Frontal cortex (tissue), 4 donors: ENCODE measurements around the gene DYRK2. TPM values are rescaled to one million over a fixed set of nuclear protein-coding genes. Genes with fewer than 3 reads are reported as not detected.

Source experiments
- DNase-seq, 2 donors: peaks; one replicate each; pipeline ENCODE4 v3.0.0; 2012; ENCODE audit warnings: low spot score in 2 of 2
- FAIRE-seq: peaks from 2 replicates; lab custom pipeline; 2012; peaks lifted over from hg19 to GRCh38; lab: Jason Lieb, UNC
- total RNA-seq: library from RNA; depleted of rRNA; stranded (reverse); fragments of >200 nt; gene quantifications from one replicate; pipeline ENCODE4 v1.2.3, GENCODE V29; 2014
- donor health status: control.
- donor health status: control.
- donor health status: control.

DYRK2 gene
- total RNA-seq, 1 donor from 2014 or later, result 88.5 TPM

DNA sequence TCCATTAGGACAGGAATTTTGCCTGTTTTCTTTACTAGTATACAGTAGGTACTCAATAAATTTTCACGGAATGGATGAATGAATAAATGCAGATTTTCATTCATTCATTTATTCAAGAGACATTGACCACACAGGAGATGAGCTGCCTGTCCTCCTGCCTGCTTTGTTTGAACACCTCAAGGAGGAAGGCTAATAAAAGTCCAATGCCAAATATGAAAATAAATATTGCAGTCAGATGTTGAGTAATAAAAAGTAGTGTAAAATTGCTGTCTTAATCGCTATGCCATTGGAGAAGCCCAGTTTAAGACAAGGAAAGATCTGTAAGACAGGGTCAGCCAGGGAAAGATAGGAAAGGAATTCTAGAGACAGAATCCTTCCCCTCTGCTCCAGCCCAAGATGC lies 47.4 kb downstream of the DYRK2 start:
- FAIRE-seq (no peak), DNase-seq (no peak)

DNA sequence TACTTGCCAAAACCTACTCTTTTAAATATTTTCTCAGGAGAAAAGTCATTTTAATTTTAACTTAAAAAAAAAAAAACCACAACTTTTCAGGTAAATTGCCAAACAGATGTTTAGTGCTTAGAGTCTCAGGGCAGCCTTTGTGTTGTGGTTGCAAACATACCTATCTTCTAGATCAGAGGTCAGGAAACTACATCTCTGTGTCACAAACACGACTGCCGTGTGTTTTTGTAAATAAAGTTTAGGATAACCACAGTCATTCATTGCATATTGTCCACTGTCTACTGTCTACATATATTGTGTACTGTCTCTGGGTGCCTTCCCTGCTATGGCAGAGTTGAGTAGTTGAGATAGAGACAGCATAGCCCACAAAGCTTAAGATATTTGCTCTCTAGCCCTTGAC lies 48.9 kb downstream of the DYRK2 start:
- no peak for FAIRE-seq

DNA sequence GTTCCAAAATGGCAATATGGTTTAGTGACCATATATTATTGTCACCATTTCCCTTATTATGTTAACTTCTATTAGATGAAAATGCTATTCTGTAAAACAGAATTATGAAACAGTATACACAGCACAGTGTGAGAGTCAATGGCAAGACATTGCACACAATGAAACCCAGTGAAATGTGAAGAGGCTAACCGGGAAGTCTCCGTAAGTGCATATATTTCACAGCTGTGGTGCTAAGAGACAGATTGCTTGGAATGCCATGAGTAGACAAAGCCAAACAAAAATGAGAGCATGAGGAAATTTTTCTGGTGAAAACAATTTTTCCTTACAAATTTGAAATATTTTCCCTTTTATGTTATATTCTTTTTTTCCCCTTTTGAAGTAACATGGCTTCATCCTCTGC lies 49.4 kb downstream of the DYRK2 start:
- no peak for FAIRE-seq

More for the DNA sequence above, 48.9 kb downstream of the DYRK2 start:
- DNase-seq, result no peak

DNA sequence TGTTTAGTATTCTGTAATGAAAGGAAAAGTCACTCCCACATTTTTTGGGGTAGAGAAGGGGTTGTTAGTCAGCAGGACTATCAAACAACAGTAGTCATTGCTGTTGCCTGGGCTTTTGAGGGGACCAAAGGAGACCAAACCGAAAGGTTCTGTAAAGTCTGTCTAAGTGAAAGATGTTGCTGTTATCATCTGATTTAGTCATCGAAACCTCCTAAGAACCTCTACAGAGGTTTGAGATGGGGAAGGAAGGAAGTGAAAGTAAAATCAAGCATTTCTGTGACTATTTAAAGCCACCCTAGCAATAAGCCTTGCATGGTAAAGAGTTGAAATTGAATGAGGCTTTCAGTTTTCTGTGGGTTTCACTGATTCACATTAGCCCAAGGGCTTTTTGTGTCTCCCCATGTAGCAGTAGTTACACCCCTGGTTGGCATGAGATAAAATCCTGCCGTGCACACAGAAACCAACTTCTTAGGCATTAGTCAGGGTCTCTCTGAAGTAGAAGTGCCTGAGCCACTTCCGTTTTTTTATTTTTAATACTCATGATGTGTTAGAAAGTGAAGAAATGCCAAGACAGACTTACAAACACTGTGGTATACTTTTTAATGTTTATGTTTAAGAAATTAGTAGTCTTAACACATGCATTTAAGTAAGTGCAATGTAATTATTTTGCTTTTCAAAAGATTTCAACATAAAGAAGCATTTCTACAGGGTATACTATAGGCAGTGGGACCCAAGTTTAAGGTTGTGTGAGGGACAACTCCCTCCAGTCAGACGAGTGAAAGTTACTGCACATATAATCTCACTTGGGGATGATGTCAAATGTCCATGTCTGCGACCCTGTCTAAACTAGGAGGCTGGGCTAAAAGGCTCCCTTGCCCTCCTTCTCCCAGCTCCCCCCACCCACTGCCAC lies 50.4 kb downstream of the DYRK2 start:
- FAIRE-seq (no peak), DNase-seq (no peak)

More for the DNA sequence above, 49.4 kb downstream of the DYRK2 start:
- DNase-seq, result no peak

DNA sequence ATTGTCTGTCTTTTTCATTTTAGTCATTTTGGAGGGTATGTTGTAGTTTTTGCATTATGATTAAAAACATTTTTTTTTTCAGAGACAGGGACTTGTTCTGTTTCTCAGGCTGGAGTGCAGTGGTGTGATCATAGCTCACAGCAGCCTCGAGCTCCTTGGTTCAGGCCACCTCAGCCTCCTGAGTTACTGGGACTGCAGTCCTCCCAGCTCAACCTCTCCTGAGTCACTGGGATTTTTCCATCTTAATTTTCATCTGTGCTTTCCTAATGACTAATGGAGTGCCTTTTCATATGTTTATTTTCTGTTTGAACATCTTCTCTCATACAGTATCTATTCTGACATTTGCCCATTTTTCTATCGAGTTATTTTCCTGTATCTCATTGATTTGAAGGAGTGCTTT lies 52.6 kb downstream of the DYRK2 start:
- no peak for DNase-seq

GRCh38 chr12:67702136-67702535 lies 53.6 kb downstream of the DYRK2 start:
- no peak for DNase-seq
- FAIRE-seq, result no peak

More for the DNA sequence above, 52.6 kb downstream of the DYRK2 start:
- no peak for FAIRE-seq

- no peak for FAIRE-seq
Observed at GRCh38 chr12:67704071-67704470, 55.5 kb downstream of the DYRK2 start.

DNA sequence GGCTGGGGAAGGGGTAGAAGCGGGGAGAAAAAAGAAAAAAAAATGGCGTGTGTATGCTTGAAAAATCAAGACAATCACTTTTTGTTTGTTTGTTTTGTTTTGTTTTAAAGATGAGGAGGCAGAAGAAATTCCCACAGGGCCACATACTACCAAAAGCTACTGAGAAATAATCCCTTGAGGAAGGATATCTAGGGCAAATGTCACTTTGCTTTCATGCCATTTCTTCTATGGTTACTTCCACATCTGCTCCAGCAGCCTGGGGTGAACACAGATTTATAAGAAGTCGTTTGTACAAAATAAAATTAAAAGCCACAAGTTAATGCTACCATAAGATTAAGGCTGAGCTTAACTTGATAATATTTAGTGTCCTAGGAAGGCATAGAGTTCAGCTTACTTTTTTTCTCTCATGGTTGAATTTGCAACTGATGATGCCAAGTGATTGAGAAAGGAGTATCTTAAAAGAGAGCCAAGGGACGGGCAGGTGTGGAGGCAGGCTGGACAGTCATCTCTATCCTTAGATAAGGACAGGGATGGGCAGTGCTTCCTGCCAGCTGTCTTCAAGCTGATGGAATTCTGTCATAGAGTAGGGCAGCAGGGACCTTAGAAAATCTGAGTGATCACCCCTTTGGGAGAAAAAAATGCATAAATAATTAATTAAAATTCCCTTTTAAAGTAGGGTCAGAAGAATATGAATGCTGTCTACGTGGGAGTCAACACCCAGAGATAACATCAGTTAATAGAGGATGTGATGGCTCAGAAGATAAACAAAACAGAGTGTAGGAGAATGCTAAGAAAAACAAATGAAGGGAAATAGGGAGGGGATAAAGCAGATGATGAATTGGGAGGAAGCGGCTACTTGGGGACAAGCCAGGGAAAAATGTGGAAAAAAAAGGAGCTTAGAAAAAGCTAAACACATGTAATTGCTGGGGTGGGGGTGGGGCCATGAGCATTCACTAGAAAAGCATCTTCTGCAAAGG lies 57.1 kb downstream of the DYRK2 start:
- DNase-seq (no peak), FAIRE-seq (no peak)

More at GRCh38 chr12:67704071-67704470, 55.5 kb downstream of the DYRK2 start:
- no peak for DNase-seq

DNA sequence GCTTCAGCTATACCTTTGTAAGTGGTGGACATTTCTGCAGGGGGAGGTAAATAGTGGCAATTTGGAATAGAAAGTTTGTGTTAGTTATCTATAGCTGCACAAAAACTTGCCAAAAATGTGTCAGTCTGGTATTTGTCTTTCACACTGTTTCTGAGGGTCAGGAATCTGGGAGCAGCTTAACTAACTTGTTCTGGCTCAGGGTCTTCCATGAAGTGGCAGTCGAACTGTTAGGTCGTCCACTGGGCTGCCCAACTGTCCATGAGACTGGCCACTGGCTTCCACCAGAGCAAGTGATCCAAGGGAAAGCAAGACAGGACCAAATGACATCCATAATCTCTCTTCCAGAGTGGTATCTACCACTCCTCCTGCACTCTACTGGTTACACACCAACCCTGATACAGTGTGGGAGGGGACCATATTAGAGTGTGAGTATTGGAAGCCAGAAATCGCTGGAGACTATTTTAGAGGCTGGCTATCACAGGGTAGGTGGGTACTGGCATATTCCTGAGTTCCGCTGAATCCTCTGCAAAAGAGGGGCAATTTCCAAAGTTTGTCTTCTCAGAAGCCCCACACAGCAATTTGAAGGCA lies 60.9 kb downstream of the DYRK2 start:
- FAIRE-seq (no peak), DNase-seq (no peak)

DNA sequence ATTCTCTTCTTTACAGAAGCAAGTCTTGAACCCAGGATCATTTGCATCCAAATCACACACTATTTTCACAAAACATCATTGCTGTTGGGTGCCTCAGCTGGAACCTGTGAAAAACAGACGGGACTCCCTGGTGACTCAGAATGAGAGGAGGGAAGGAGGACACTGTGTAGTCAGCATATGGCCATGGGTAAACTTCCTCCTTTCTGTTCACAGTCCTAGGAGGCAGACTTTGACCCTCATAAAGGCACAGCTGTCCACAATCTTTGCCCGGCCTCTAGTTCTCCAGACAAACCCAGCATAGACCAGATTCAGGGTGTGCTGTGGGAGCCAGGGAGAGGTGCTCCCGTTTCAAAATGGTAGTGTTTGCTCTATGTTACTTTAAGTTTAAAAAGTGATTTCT lies 62.0 kb downstream of the DYRK2 start:
- DNase-seq, result no peak
- no peak for FAIRE-seq

GRCh38 chr12:67712011-67712410 lies 63.5 kb downstream of the DYRK2 start:
- no peak for FAIRE-seq
- no peak for DNase-seq

GRCh38 chr12:67714648-67715047 lies 66.1 kb downstream of the DYRK2 start:
- DNase-seq (no peak), FAIRE-seq (no peak)
